H9 (cell line): Measurements from ENCODE around the gene CDH7. TPM values are rescaled to one million over a fixed set of nuclear protein-coding genes. Genes with fewer than 3 reads are reported as not detected.

Experiments
- DNase-seq: peaks from one replicate; pipeline ENCODE4 v3.0.0-alpha.2; 2017
- H2AFZ ChIP-seq: one replicate; pipeline ENCODE4 v1.6.1; 2013; ENCODE audit warnings: mild to moderate bottlenecking, low read length, control low read depth, moderate library complexity
- H2AK5ac ChIP-seq: 2 replicates; pipeline ENCODE4 v1.6.1; 2013; ENCODE audit warnings: low read length, control low read depth, mixed read lengths; ENCODE audit not compliant: insufficient read length
- H2BK120ac ChIP-seq: one replicate; pipeline ENCODE4 v1.6.1; 2013; ENCODE audit warnings: low read depth, mild to moderate bottlenecking, low read length, control low read depth, inconsistent platforms; ENCODE audit not compliant: poor library complexity, severe bottlenecking
- H2BK12ac ChIP-seq: 2 replicates; pipeline ENCODE4 v1.6.1; 2013; ENCODE audit warnings: low read length, control low read depth, mixed read lengths, low read depth; ENCODE audit not compliant: insufficient read length
- H2BK15ac ChIP-seq: 2 replicates; pipeline ENCODE4 v1.6.1; 2013; ENCODE audit warnings: low read depth, low read length, control low read depth
- H2BK20ac ChIP-seq: one replicate; pipeline ENCODE4 v1.6.1; 2013; ENCODE audit warnings: low read depth, mild to moderate bottlenecking, low read length, control low read depth, inconsistent platforms; ENCODE audit not compliant: poor library complexity, severe bottlenecking
- H2BK5ac ChIP-seq: 2 replicates; pipeline ENCODE4 v1.6.1; 2013; ENCODE audit warnings: low read length, control low read depth, mixed read lengths; ENCODE audit not compliant: insufficient read length
- H3K14ac ChIP-seq: 2 replicates; pipeline ENCODE4 v1.6.1; 2013; ENCODE audit warnings: low read length, control low read depth; ENCODE audit not compliant: insufficient read depth
- H3K18ac ChIP-seq: 2 replicates; pipeline ENCODE4 v1.6.1; 2013; ENCODE audit warnings: low read depth, mild to moderate bottlenecking, mixed read lengths, low read length, control low read depth; ENCODE audit not compliant: insufficient read length
- H3K23ac ChIP-seq: 2 replicates; pipeline ENCODE4 v1.6.1; 2013; ENCODE audit warnings: low read length, control low read depth, mixed read lengths, low read depth; ENCODE audit not compliant: insufficient read length
- H3K23me2 ChIP-seq: 2 replicates; pipeline ENCODE4 v1.6.1; 2013; ENCODE audit warnings: low read depth, mild to moderate bottlenecking, mixed read lengths, low read length, control low read depth; ENCODE audit not compliant: insufficient read length, poor library complexity, severe bottlenecking
- H3K27ac ChIP-seq: 2 replicates; pipeline ENCODE4 v1.5.1; 2013; ENCODE audit warnings: low read length, control low read depth, mixed read lengths, low read depth; ENCODE audit not compliant: insufficient read length
- H3K27me3 ChIP-seq: 2 replicates; pipeline ENCODE4 v1.6.1; 2013; ENCODE audit warnings: low read length, control low read depth, inconsistent platforms; ENCODE audit not compliant: insufficient read depth
- H3K4ac ChIP-seq: 2 replicates; pipeline ENCODE4 v1.6.1; 2013; ENCODE audit warnings: low read depth, mild to moderate bottlenecking, control low read depth, inconsistent platforms, low read length, moderate library complexity
- H3K4me1 ChIP-seq: 2 replicates; pipeline ENCODE4 v1.6.1; 2013; ENCODE audit warnings: low read length, control low read depth, inconsistent platforms; ENCODE audit not compliant: insufficient read depth
- H3K4me2 ChIP-seq: 2 replicates; pipeline ENCODE4 v1.6.1; 2013; ENCODE audit warnings: low read length, control low read depth, mixed read lengths; ENCODE audit not compliant: insufficient read length, insufficient read depth
- H3K56ac ChIP-seq: 2 replicates; pipeline ENCODE4 v1.6.1; 2013; ENCODE audit warnings: low read depth, mild to moderate bottlenecking, mixed read lengths, low read length, control low read depth; ENCODE audit not compliant: insufficient read length
- H3K79me1 ChIP-seq: 2 replicates; pipeline ENCODE4 v1.6.1; 2013; ENCODE audit warnings: low read depth, mild to moderate bottlenecking, moderate library complexity, low read length, control low read depth, inconsistent platforms; ENCODE audit not compliant: insufficient read depth, poor library complexity, severe bottlenecking
- H3K79me2 ChIP-seq: 2 replicates; pipeline ENCODE4 v1.6.1; 2013; ENCODE audit warnings: low read length, control low read depth, inconsistent platforms; ENCODE audit not compliant: insufficient read depth
- H3K9ac ChIP-seq: 2 replicates; pipeline ENCODE4 v1.6.1; 2013; ENCODE audit warnings: low read length, control low read depth, mixed read lengths; ENCODE audit not compliant: insufficient read length; ENCODE audit errors: extremely low read depth
- H3K9me3 ChIP-seq: one replicate; pipeline ENCODE4 v1.6.1; 2013; ENCODE audit warnings: low read depth, low read length, inconsistent platforms; ENCODE audit not compliant: control insufficient read depth
- H3T11ph ChIP-seq: one replicate; pipeline ENCODE4 v1.6.1; 2013; ENCODE audit warnings: mild to moderate bottlenecking, low read length, control low read depth, inconsistent platforms
- H4K20me1 ChIP-seq: one replicate; pipeline ENCODE4 v1.6.1; 2013; ENCODE audit not compliant: control insufficient read depth, insufficient read length, insufficient read depth
- H4K5ac ChIP-seq: 2 replicates; pipeline ENCODE4 v1.6.1; 2013; ENCODE audit warnings: low read depth, mild to moderate bottlenecking, mixed read lengths, low read length, control low read depth; ENCODE audit not compliant: insufficient read length
- H4K8ac ChIP-seq: replicated peaks from 2 replicates; pipeline ENCODE4 v1.6.1; 2013; ENCODE audit warnings: low read length, control low read depth, mixed read lengths, low read depth; ENCODE audit not compliant: insufficient read length
- H4K91ac ChIP-seq: 2 replicates; pipeline ENCODE4 v1.6.1; 2013; ENCODE audit warnings: low read depth, mild to moderate bottlenecking, moderate library complexity, mixed read lengths, low read length, control low read depth; ENCODE audit not compliant: insufficient read length
- H3K27ac Mint-ChIP-seq, 3 experiments: 2 replicates in 2 of 3; 3 replicates in 1 of 3; pipeline ENCODE4 v1.8.0; 2020 to 2021; ENCODE audit warnings: mixed read lengths in 3 of 3, mild to moderate bottlenecking in 1 of 3, moderate library complexity in 1 of 3
- H3K27me3 Mint-ChIP-seq: 2 replicates; pipeline ENCODE4 v1.8.0; 2021; ENCODE audit warnings: low read depth, mild to moderate bottlenecking, moderate library complexity, mixed read lengths
- H3K36me3 Mint-ChIP-seq, 3 experiments: 2 replicates in 2 of 3; 3 replicates in 1 of 3; pipeline ENCODE4 v1.8.0; 2020 to 2021; ENCODE audit warnings: low read depth in 3 of 3, mixed read lengths in 3 of 3; ENCODE audit not compliant: insufficient read depth in 1 of 3
- H3K4me1 Mint-ChIP-seq, 2 experiments: 2 replicates each; pipeline ENCODE4 v1.8.0; 2020; ENCODE audit warnings: mixed read lengths in 2 of 2
- H3K4me3 Mint-ChIP-seq, 2 experiments: 2 replicates in 1 of 2; 3 replicates in 1 of 2; pipeline ENCODE4 v1.8.0; 2020 to 2021; ENCODE audit warnings: mild to moderate bottlenecking in 2 of 2, mixed read lengths in 2 of 2, moderate library complexity in 1 of 2
- H3K9me3 Mint-ChIP-seq, 2 experiments: 2 replicates in 1 of 2; 3 replicates in 1 of 2; pipeline ENCODE4 v1.8.0; 2020; ENCODE audit warnings: mild to moderate bottlenecking in 2 of 2, mixed read lengths in 2 of 2, moderate library complexity in 1 of 2
- WGBS: extraction: QIAGEN DNeasy Blood & Tissue Kit; methylation state at CpG from one replicate; pipeline ENCODE4 v1.1.7; 2013; ENCODE audit warnings: missing lambda C conversion rate, low lambda C conversion rate, mixed read lengths; ENCODE audit not compliant: insufficient read length; ENCODE audit errors: extremely low coverage; 5-methylcytosine and 5-hydroxymethylcytosine counted together
- total RNA-seq: library from RNA; stranded (reverse); gene quantifications from 2 replicates; pipeline ENCODE4 v1.2.1, GENCODE V29; 2021
- TF ChIP-seq, protein P1 (sequence below): fragments of 200-600 bp; sonication (generic); conservative IDR thresholded peaks from 3 replicates; pipeline ENCODE4 v1.8.0; 2021; ENCODE audit warnings: antibody characterized with exemption, mild to moderate bottlenecking

CDH7 gene
- total RNA-seq, 1 experiment from 2014 or later, result 0.13 TPM

DNA sequence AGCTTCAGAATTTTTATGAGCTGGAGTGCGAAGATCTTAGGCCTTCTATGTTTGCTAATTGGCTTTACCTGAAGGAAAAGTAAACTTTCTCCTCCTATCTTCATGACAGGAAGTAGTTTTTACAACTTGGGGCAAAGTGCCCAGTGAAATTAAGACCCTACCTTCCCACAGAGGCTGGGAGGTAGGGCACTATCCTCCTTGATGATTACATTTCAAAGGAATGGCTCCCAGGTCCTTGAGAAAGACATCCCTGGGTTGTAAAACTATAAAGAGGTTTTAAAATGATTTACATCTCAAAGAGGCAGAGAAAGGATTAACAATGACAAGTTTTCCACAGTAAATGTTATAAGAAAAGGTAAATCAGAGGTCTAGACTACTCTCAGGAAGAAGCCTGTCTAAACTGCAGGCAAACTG is 155.8 kb downstream of the CDH7 start:
- Histone ChIP-seq H3K79me1 (no peaks in the 10 kb centered on the region), H3K9me3 (no peaks in the 10 kb centered on the region), H3K79me2 (no peaks in the 10 kb centered on the region), H4K20me1 (no peaks in the 10 kb centered on the region), H3K56ac (no peak overlapping the region), H4K91ac (no peak overlapping the region), H2AFZ (no peak overlapping the region), H3K4me2 (no peak overlapping the region), H3K23ac (no peak overlapping the region), H2BK20ac (no peak overlapping the region), H3K4me1 (no peaks in the 10 kb centered on the region), H3K27ac (no peak overlapping the region), H2BK120ac (no peak overlapping the region), H2BK12ac (no peak overlapping the region), H2AK5ac (no peak overlapping the region), H2BK15ac (no peak overlapping the region), H3K14ac (no peak overlapping the region), H3K9ac (no peak overlapping the region), H3K18ac (no peak overlapping the region), H4K5ac (no peak overlapping the region), H3T11ph (no peak overlapping the region), H3K4ac (no peak overlapping the region), H2BK5ac (no peak overlapping the region), H4K8ac (no peak overlapping the region), H3K27me3 (peaks cover 35% of the 10 kb centered on the region), H3K23me2 (no peaks in the 10 kb centered on the region)
- no peak overlapping the region for H3K27ac Mint-ChIP-seq
- TF ChIP-seq, protein P1, sequence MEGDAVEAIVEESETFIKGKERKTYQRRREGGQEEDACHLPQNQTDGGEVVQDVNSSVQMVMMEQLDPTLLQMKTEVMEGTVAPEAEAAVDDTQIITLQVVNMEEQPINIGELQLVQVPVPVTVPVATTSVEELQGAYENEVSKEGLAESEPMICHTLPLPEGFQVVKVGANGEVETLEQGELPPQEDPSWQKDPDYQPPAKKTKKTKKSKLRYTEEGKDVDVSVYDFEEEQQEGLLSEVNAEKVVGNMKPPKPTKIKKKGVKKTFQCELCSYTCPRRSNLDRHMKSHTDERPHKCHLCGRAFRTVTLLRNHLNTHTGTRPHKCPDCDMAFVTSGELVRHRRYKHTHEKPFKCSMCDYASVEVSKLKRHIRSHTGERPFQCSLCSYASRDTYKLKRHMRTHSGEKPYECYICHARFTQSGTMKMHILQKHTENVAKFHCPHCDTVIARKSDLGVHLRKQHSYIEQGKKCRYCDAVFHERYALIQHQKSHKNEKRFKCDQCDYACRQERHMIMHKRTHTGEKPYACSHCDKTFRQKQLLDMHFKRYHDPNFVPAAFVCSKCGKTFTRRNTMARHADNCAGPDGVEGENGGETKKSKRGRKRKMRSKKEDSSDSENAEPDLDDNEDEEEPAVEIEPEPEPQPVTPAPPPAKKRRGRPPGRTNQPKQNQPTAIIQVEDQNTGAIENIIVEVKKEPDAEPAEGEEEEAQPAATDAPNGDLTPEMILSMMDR, result no peak
- peaks cover 10 to 12% of the 10 kb centered on the region in 2 experiments for H3K4me1 Mint-ChIP-seq
- no peaks in the 10 kb centered on the region; a peak in 2 of 5 replicates for H3K9me3 Mint-ChIP-seq
- H3K4me3 Mint-ChIP-seq, result no peak overlapping the region
- no peaks in the 10 kb centered on the region for H3K36me3 Mint-ChIP-seq
- DNase-seq, result peak; percentile 52
- H3K27me3 Mint-ChIP-seq, result peaks cover 99% of the 10 kb centered on the region
- no CpG with 5 or more reads among the region's 1 CpG for WGBS
